Activated T-helper 1 cell treated with Interleukin-2 at 50 U/mL for 16 hours (primary cell): ENCODE data around the gene ARHGAP45.
"Not testable (repeated sequence)": the region's sequence is repeated elsewhere in the genome, so short reads cannot be mapped to it uniquely, and the experiment has no call there.

Experiments
- DNase-seq: peaks from one replicate; pipeline ENCODE4 v3.0.0-alpha.2; 2020; ENCODE audit warnings: low read depth

The ARHGAP45 gene

GRCh38 chr19:1116726-1117581 is 50.0 kb downstream of the ARHGAP45 start:
- DNase-seq: no peak

- no peak for DNase-seq
Observed at GRCh38 chr19:1117654-1118053, 50.7 kb downstream of the ARHGAP45 start.

GRCh38 chr19:1118999-1119398 is 52.0 kb downstream of the ARHGAP45 start:
- no peak for DNase-seq

GRCh38 chr19:1119475-1120217 is 52.7 kb downstream of the ARHGAP45 start:
- DNase-seq: no peak

GRCh38 chr19:1121395-1121794 is 54.4 kb downstream of the ARHGAP45 start:
- no peak for DNase-seq

- no peak for DNase-seq
Observed at GRCh38 chr19:1122021-1122971, 55.3 kb downstream of the ARHGAP45 start.

- no peak for DNase-seq
Observed at GRCh38 chr19:1122972-1123363, 56.0 kb downstream of the ARHGAP45 start.

GRCh38 chr19:1123381-1123780 is 56.4 kb downstream of the ARHGAP45 start:
- no peak for DNase-seq

- no peak for DNase-seq
Observed at GRCh38 chr19:1123885-1124677, 57.1 kb downstream of the ARHGAP45 start.

GRCh38 chr19:1125601-1126467 is 58.9 kb downstream of the ARHGAP45 start:
- no peak for DNase-seq

- DNase-seq: no peak
Observed at GRCh38 chr19:1126984-1127760, 60.2 kb downstream of the ARHGAP45 start.

- DNase-seq: no peak
Observed at GRCh38 chr19:1128106-1128505, 61.1 kb downstream of the ARHGAP45 start.

GRCh38 chr19:1129084-1129483 is 62.1 kb downstream of the ARHGAP45 start:
- DNase-seq: not testable (repeated sequence)

GRCh38 chr19:1129535-1129934 is 62.6 kb downstream of the ARHGAP45 start:
- DNase-seq: no peak

- no peak for DNase-seq
Observed at GRCh38 chr19:1130771-1131717, 64.1 kb downstream of the ARHGAP45 start.

- DNase-seq: peak; percentile 76
Observed at GRCh38 chr19:1131718-1132551, 65.0 kb downstream of the ARHGAP45 start.
